Neural cell (in vitro differentiated cells): ENCODE data around the gene ANKRD34B. TPM values are rescaled to one million over a fixed set of nuclear protein-coding genes. Genes with fewer than 3 reads are reported as not detected.

Experiments
- H2AFZ ChIP-seq: fragments of 200-600, 300-800 bp; sonication (generic), shearing (Covaris generic); 2 replicates; pipeline ENCODE4 v1.6.0; 2014; ENCODE audit warnings: low read depth, mild to moderate bottlenecking, antibody characterized with exemption, low read length, moderate library complexity
- H3F3A ChIP-seq: fragments of 200-600 bp; shearing (Covaris generic); 2 replicates; pipeline ENCODE4 v1.6.1; 2016; ENCODE audit warnings: mild to moderate bottlenecking, moderate library complexity, mixed read lengths, antibody characterized with exemption, low read length; ENCODE audit not compliant: insufficient read depth, poor library complexity, severe bottlenecking
- H3K27ac ChIP-seq: fragments of 200-600, 300-800 bp; sonication (generic), shearing (Covaris generic); 2 replicates; pipeline ENCODE4 v1.5.1; 2014; ENCODE audit warnings: mild to moderate bottlenecking, low read length, moderate library complexity
- H3K27me3 ChIP-seq: fragments of 300-800, 200-600 bp; sonication (generic), shearing (Covaris generic); 2 replicates; pipeline ENCODE4 v1.6.0; 2014; ENCODE audit warnings: mild to moderate bottlenecking, low read depth, low read length, moderate library complexity; ENCODE audit not compliant: insufficient read depth
- H3K36me3 ChIP-seq: fragments of 300-800, 200-600 bp; sonication (generic), shearing (Covaris generic); 2 replicates; pipeline ENCODE4 v1.5.1; 2014; ENCODE audit warnings: mild to moderate bottlenecking, antibody characterized with exemption, low read length, moderate library complexity; ENCODE audit not compliant: insufficient read depth
- H3K4me2 ChIP-seq: fragments of 300-800, 200-600 bp; sonication (generic), shearing (Covaris generic); 2 replicates; pipeline ENCODE4 v1.6.0; 2014; ENCODE audit warnings: mild to moderate bottlenecking, low read length
- H3K4me3 ChIP-seq: fragments of 300-800, 200-600 bp; sonication (generic), shearing (Covaris generic); 2 replicates; pipeline ENCODE4 v1.5.1; 2014; ENCODE audit warnings: mild to moderate bottlenecking, low read length, moderate library complexity
- H3K79me2 ChIP-seq: fragments of 200-600 bp; shearing (Covaris generic); replicated peaks from 2 replicates; pipeline ENCODE4 v1.6.0; 2014; ENCODE audit warnings: mild to moderate bottlenecking, low read length, moderate library complexity; ENCODE audit not compliant: insufficient read depth
- H3K9ac ChIP-seq: fragments of 300-800, 200-600 bp; sonication (generic), shearing (Covaris generic); 2 replicates; pipeline ENCODE4 v1.6.1; 2016; ENCODE audit warnings: mild to moderate bottlenecking, low read length, mixed read lengths
- H3K9me2 ChIP-seq: fragments of 200-600 bp; shearing (Covaris generic); 2 replicates; pipeline ENCODE4 v1.6.1; 2016; ENCODE audit warnings: mild to moderate bottlenecking, low read length, mixed read lengths; ENCODE audit not compliant: insufficient read depth
- H3K9me3 ChIP-seq: fragments of 200-600, 300-800 bp; sonication (generic), shearing (Covaris generic); 2 replicates; pipeline ENCODE4 v1.6.1; 2016; ENCODE audit warnings: mild to moderate bottlenecking, mixed run types, low read length, moderate library complexity, mixed read lengths
- H4K20me1 ChIP-seq: fragments of 200-600 bp; shearing (Covaris generic); 2 replicates; pipeline ENCODE4 v1.6.1; 2016; ENCODE audit warnings: mild to moderate bottlenecking, mixed run types; ENCODE audit not compliant: insufficient read depth
- EP300 ChIP-seq: fragments of 450-650 bp; conservative IDR thresholded peaks from 2 replicates; pipeline ENCODE4 v1.6.1; 2014; ENCODE audit warnings: antibody characterized with exemption, mild to moderate bottlenecking, moderate library complexity; ENCODE audit not compliant: poor library complexity, severe bottlenecking
- EZH2 ChIP-seq: fragments of 200-600, 300-800 bp; shearing (Covaris generic), sonication (generic); IDR thresholded peaks from 2 replicates; pipeline ENCODE4 v1.6.1; 2014; ENCODE audit warnings: antibody characterized with exemption, low read length, borderline replicate concordance, mild to moderate bottlenecking; ENCODE audit not compliant: insufficient read depth, poor library complexity, severe bottlenecking
- MXI1 ChIP-seq: fragments of 450-650 bp; conservative IDR thresholded peaks from 2 replicates; pipeline ENCODE4 v1.6.1; 2014; ENCODE audit warnings: antibody characterized with exemption, mild to moderate bottlenecking; ENCODE audit not compliant: poor library complexity, severe bottlenecking
- POLR2AphosphoS5 ChIP-seq: IDR thresholded peaks from 2 replicates; pipeline ENCODE4 v1.6.1; 2012
- RAD21 ChIP-seq: fragments of 450-650 bp; conservative IDR thresholded peaks from 2 replicates; pipeline ENCODE4 v1.6.1; 2014; ENCODE audit warnings: antibody characterized with exemption, mild to moderate bottlenecking, moderate library complexity
- SMC3 ChIP-seq: fragments of 450-650 bp; conservative IDR thresholded peaks from 2 replicates; pipeline ENCODE4 v1.6.1; 2014; ENCODE audit warnings: antibody characterized with exemption, mild to moderate bottlenecking, moderate library complexity; ENCODE audit not compliant: poor library complexity
- TAF1 ChIP-seq: IDR thresholded peaks from 2 replicates; pipeline ENCODE4 v1.6.1; 2012; ENCODE audit warnings: low read depth
- polyA plus RNA-seq: library from polyadenylated mRNA; depleted of rRNA; stranded (reverse); fragments of >200 nt; gene quantifications from 2 replicates; pipeline ENCODE4 v1.2.3, GENCODE V29; 2014
- TF ChIP-seq, protein P1 (sequence below): fragments of 450-650 bp; IDR thresholded peaks from 2 replicates; pipeline ENCODE4 v1.5.1; 2014; ENCODE audit warnings: antibody characterized with exemption, mild to moderate bottlenecking, moderate library complexity; ENCODE audit not compliant: poor library complexity, severe bottlenecking
- TF ChIP-seq, protein P2 (sequence below): IDR thresholded peaks from 2 replicates; pipeline ENCODE4 v1.6.1; 2012; ENCODE audit warnings: borderline replicate concordance

ANKRD34B gene
- polyA plus RNA-seq, 1 donor from 2014 or later = 0.32 TPM

DNA sequence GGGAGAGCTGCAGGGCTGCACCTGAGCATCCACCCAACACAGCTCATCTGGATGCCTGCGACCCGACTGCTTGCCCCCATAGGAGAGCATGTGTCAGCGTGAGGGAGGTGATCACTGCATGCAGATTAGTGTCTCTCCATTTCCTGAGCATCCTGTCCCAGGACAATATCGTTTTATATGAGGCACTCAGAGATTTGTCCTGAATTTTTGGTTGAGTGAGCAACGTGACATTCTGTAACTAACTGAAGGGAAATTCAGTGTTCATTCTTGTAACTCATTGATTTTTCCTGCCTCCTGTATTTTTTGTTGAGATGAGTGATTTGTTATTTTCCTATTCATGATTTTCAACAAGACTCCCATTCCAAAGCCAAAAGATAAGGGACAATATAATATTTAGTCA, 20.7 kb upstream of the ANKRD34B start:
- no peaks in the 10 kb centered on the region for H4K20me1 ChIP-seq
- H3K36me3 ChIP-seq = no peaks in the 10 kb centered on the region
- no peaks in the 10 kb centered on the region for H3K9me2 ChIP-seq
- H3F3A ChIP-seq = no peaks in the 10 kb centered on the region
- H3K9ac ChIP-seq = no peak overlapping the region
- no peaks in the 10 kb centered on the region for H3K27me3 ChIP-seq
- H3K4me3 ChIP-seq = no peak overlapping the region
- H3K79me2 ChIP-seq = no peaks in the 10 kb centered on the region
- TF ChIP-seq MXI1 (no peak), EP300 (no peak), TAF1 (no peak), RAD21 (no peak), SMC3 (no peak), POLR2AphosphoS5 (no peak), EZH2 (no peak)
- TF ChIP-seq, protein P1, sequence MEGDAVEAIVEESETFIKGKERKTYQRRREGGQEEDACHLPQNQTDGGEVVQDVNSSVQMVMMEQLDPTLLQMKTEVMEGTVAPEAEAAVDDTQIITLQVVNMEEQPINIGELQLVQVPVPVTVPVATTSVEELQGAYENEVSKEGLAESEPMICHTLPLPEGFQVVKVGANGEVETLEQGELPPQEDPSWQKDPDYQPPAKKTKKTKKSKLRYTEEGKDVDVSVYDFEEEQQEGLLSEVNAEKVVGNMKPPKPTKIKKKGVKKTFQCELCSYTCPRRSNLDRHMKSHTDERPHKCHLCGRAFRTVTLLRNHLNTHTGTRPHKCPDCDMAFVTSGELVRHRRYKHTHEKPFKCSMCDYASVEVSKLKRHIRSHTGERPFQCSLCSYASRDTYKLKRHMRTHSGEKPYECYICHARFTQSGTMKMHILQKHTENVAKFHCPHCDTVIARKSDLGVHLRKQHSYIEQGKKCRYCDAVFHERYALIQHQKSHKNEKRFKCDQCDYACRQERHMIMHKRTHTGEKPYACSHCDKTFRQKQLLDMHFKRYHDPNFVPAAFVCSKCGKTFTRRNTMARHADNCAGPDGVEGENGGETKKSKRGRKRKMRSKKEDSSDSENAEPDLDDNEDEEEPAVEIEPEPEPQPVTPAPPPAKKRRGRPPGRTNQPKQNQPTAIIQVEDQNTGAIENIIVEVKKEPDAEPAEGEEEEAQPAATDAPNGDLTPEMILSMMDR = no peak
- TF ChIP-seq, protein P2, sequence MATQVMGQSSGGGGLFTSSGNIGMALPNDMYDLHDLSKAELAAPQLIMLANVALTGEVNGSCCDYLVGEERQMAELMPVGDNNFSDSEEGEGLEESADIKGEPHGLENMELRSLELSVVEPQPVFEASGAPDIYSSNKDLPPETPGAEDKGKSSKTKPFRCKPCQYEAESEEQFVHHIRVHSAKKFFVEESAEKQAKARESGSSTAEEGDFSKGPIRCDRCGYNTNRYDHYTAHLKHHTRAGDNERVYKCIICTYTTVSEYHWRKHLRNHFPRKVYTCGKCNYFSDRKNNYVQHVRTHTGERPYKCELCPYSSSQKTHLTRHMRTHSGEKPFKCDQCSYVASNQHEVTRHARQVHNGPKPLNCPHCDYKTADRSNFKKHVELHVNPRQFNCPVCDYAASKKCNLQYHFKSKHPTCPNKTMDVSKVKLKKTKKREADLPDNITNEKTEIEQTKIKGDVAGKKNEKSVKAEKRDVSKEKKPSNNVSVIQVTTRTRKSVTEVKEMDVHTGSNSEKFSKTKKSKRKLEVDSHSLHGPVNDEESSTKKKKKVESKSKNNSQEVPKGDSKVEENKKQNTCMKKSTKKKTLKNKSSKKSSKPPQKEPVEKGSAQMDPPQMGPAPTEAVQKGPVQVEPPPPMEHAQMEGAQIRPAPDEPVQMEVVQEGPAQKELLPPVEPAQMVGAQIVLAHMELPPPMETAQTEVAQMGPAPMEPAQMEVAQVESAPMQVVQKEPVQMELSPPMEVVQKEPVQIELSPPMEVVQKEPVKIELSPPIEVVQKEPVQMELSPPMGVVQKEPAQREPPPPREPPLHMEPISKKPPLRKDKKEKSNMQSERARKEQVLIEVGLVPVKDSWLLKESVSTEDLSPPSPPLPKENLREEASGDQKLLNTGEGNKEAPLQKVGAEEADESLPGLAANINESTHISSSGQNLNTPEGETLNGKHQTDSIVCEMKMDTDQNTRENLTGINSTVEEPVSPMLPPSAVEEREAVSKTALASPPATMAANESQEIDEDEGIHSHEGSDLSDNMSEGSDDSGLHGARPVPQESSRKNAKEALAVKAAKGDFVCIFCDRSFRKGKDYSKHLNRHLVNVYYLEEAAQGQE = no peak
- H3K27ac ChIP-seq = no peak overlapping the region
- no peaks in the 10 kb centered on the region for H3K9me3 ChIP-seq
- H3K4me2 ChIP-seq = no peak overlapping the region
- no peak overlapping the region for H2AFZ ChIP-seq

DNA sequence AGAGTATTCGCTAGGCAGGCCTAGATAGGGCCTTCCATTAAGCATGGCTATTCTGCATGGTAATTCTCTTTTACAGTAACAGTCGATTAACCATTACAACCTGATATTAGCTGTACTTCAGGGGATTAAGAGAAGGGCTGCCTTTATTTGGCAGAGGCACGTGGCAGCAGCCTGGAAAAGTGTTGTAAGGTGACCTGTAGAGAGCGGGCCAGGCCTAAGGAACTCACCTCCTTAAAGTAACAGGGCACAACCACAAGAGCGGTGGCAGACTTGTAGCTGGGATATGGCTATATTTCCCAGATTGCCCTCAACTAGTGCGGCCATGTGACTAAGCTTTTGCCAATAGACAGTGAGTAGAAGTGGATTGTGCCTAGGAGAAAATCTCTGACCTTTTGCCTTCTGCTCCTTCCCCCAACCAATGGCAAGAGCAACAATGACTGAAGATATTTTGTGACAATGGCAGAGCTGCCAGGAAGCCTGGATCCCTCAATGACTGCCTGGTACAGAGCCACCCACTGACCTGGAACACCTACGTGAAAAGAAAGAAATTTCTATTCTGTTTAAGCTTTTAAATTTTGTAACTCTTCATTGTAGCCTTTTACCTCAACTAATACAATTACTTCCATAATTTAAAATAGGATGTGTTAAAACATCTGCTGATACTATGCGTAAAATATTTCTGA, 18.9 kb upstream of the ANKRD34B start:
- Histone ChIP-seq H3K27me3 (no peaks in the 10 kb centered on the region), H3K4me3 (no peak overlapping the region), H3K36me3 (no peaks in the 10 kb centered on the region), H4K20me1 (no peaks in the 10 kb centered on the region), H3K9ac (no peak overlapping the region), H2AFZ (no peak overlapping the region), H3K27ac (no peak overlapping the region), H3K4me2 (no peak overlapping the region), H3K9me3 (no peaks in the 10 kb centered on the region), H3K79me2 (no peaks in the 10 kb centered on the region), H3K9me2 (no peaks in the 10 kb centered on the region), H3F3A (no peaks in the 10 kb centered on the region)
- no peak for TF ChIP-seq RAD21
- no peak for TF ChIP-seq SMC3
- TF ChIP-seq, protein P1 = no peak
- no peak for TF ChIP-seq EP300
- TF ChIP-seq POLR2AphosphoS5 = no peak
- no peak for TF ChIP-seq EZH2
- no peak for TF ChIP-seq MXI1
